ENCODE results near the gene DDX54. TPM values are rescaled to one million over a fixed set of nuclear protein-coding genes. Genes with fewer than 3 reads are reported as not detected.

DDX54 gene
- total and polyA plus RNA-seq, 7 donors: 19.2 to 82.8 (median 39.6) TPM

DNA sequence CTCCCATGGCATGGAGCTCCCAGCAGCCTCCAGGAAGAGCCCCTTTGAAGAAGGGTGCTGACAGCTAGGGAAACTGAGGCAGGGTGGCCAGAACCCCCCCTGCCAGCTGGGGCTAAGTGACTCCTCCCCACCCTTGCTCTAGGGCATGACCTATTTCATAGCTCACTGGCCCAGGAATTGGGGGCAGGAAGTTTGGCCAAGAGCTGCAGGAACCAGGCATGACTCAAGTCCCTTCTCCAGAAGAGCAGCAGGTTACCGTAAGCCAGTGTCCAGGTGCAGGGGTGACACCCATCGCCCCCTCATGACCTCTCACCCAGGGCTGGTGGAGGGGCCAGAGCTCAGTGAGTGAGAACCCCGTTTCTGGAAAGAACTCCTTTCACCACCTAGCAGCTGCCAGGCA, 51.6 kb downstream of the DDX54 start:
- no peak for DNase-seq
- intact Hi-C loops (cut with DNase I): no loop called here
- no peaks in the 10 kb centered on the region for H3K4me1 ChIP-seq
- no peaks in the 10 kb centered on the region for H3K36me3 ChIP-seq
- peaks cover 7 to 72% (median 32%) of the 10 kb centered on the region in 3 donors for H3K27me3 ChIP-seq
- no peak overlapping the region for H3K4me3 ChIP-seq
- TF ChIP-seq, protein P1, sequence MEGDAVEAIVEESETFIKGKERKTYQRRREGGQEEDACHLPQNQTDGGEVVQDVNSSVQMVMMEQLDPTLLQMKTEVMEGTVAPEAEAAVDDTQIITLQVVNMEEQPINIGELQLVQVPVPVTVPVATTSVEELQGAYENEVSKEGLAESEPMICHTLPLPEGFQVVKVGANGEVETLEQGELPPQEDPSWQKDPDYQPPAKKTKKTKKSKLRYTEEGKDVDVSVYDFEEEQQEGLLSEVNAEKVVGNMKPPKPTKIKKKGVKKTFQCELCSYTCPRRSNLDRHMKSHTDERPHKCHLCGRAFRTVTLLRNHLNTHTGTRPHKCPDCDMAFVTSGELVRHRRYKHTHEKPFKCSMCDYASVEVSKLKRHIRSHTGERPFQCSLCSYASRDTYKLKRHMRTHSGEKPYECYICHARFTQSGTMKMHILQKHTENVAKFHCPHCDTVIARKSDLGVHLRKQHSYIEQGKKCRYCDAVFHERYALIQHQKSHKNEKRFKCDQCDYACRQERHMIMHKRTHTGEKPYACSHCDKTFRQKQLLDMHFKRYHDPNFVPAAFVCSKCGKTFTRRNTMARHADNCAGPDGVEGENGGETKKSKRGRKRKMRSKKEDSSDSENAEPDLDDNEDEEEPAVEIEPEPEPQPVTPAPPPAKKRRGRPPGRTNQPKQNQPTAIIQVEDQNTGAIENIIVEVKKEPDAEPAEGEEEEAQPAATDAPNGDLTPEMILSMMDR (IDR thresholded peaks at IDR 0.05): no peak
- TF ChIP-seq POLR2AphosphoS5 (IDR thresholded peaks at IDR 0.05) (no peak), POLR2A (IDR thresholded peaks at IDR 0.05) (no peak), EP300 (IDR thresholded peaks at IDR 0.05) (no peak)
- no peaks in the 10 kb centered on the region for H3K9me3 ChIP-seq
- 62 to 75% methylated on average over 3 of the region's 3 CpGs for WGBS, 2 donors
- no peak overlapping the region for H3K27ac ChIP-seq

DNA sequence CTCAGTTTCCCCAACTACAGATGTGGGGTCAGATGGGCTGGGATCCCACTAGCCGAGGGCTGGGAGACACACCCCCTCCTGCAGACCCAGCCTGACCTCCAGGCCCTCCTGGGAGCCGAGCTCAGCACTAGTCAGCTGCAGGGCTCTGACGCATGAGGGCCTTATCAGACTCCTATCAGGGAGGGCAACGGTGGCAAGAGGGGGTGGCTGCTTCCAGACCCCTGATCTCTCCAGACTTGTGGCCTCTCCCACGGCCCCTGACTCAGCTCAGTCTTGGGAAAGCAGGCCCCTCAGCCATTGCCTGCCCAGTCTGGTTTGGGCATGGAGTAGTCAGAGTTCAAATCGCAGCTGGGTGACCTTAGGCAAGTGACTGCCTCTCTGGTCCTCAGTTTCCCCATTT, 52.2 kb downstream of the DDX54 start:
- intact Hi-C loops (cut with DNase I): no loop called here
- H3K27ac ChIP-seq: no peak overlapping the region
- H3K27me3 ChIP-seq: peaks cover 7 to 72% (median 32%) of the 10 kb centered on the region in 3 donors
- no peaks in the 10 kb centered on the region for H3K36me3 ChIP-seq
- H3K9me3 ChIP-seq: no peaks in the 10 kb centered on the region
- WGBS, 2 donors: 80 to 86% methylated on average over 6 of the region's 6 CpGs
- TF ChIP-seq, protein P1 (IDR thresholded peaks at IDR 0.05): no peak
- TF ChIP-seq POLR2A (IDR thresholded peaks at IDR 0.05) (no peak), EP300 (IDR thresholded peaks at IDR 0.05) (no peak), POLR2AphosphoS5 (IDR thresholded peaks at IDR 0.05) (no peak)
- DNase-seq: no peak
- no peak overlapping the region for H3K4me3 ChIP-seq
- H3K4me1 ChIP-seq: no peaks in the 10 kb centered on the region

DNA sequence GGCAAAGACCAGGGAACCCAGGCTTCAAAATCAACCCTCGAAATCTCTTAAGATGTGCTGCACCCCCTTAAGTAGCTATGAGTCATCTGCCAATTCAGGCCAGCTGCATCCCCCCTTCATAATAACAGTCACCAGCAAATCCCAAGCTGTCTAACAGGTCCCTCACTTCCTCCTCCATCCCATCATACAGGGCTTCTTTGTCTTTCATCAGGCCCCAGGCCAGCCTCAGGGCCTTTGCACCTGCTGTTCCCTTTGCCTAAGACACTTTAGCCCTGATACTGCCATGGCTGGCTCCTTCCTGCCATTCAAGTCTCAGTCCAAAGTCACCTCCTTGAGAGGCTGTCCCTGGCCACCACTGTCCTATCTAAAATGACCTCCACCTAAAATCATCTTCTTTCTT, 53.7 kb downstream of the DDX54 start:
- no peak for TF ChIP-seq EP300 (IDR thresholded peaks at IDR 0.05)
- TF ChIP-seq, protein P1 (IDR thresholded peaks at IDR 0.05): no peak
- TF ChIP-seq POLR2A (IDR thresholded peaks at IDR 0.05): no peak
- TF ChIP-seq POLR2AphosphoS5 (IDR thresholded peaks at IDR 0.05): no peak

DNA sequence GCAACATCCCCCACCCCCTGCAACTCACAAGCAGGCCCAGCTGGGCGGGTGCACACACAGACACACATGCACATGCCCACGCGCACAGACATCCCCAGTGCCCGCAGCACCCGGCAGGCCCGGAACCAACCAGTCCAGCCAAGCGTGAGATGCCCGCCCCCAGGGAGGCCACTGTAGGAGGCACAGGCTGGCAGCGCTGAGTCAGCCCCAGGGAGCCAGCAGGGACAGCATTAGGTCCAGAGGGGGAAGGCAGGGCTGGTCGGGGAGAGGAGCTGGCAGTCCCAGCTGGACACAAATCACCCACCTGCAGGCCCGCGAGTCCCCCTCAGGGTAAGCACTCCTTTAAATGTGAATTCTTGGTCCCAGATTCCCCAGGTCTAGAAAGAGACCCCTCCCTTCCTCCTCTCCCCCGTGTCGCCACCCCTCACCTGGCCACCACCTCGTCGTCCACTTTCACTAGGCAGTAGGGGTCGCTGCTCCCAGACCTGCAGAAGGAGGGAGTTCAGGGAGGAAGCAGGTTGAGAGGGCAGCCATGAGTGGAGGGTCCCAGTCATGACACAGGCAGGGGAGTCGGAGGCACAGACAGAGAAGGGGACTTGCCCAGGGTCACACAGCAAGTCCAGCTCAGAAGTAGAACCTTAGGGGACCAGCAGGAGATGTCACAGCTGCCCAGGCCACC, 54.7 kb downstream of the DDX54 start:
- H3K27me3 ChIP-seq: peaks cover 2 to 60% (median 18%) of the 10 kb centered on the region in 3 donors
- no peaks in the 10 kb centered on the region for H3K9me3 ChIP-seq
- no peaks in the 10 kb centered on the region for H3K36me3 ChIP-seq
- 58 to 75% methylated on average over 18 of the region's 18 CpGs for WGBS, 2 donors
- H3K27ac ChIP-seq: no peak overlapping the region
- no peak for TF ChIP-seq POLR2AphosphoS5 (IDR thresholded peaks at IDR 0.05)
- TF ChIP-seq POLR2A (IDR thresholded peaks at IDR 0.05): no peak
- TF ChIP-seq EP300 (IDR thresholded peaks at IDR 0.05): no peak
- TF ChIP-seq, protein P1 (IDR thresholded peaks at IDR 0.05): no peak
- intact Hi-C loops (cut with DNase I): no loop called here
- no peak for DNase-seq
- H3K4me1 ChIP-seq: no peaks in the 10 kb centered on the region
- H3K4me3 ChIP-seq: no peak overlapping the region

More for the DNA sequence above, 53.7 kb downstream of the DDX54 start:
- no peaks in the 10 kb centered on the region for H3K9me3 ChIP-seq
- H3K27ac ChIP-seq: no peak overlapping the region
- H3K4me1 ChIP-seq: no peaks in the 10 kb centered on the region
- no peaks in the 10 kb centered on the region for H3K36me3 ChIP-seq
- WGBS, 2 donors: 73 to 78% methylated on average over 1 of the region's 1 CpG
- intact Hi-C loops (cut with DNase I): no loop called here
- H3K4me3 ChIP-seq: no peak overlapping the region
- H3K27me3 ChIP-seq: peaks cover 7 to 69% (median 27%) of the 10 kb centered on the region in 3 donors
- DNase-seq: no peak

All from sigmoid colon (tissue), 7 donors.